Gastroesophageal sphincter (tissue), 3 donors: ENCODE results near the gene RHBDD1.

ENCODE experiments used
- POLR2A ChIP-seq, 2 donors: fragments of 450-650 bp; IDR thresholded peaks; one replicate each; pipeline ENCODE4 v1.6.1; 2017; ENCODE audit warnings: antibody characterized with exemption in 2 of 2, mild to moderate bottlenecking in 2 of 2, moderate library complexity in 1 of 2
- TF ChIP-seq, protein P1 (sequence below), 4 experiments: fragments of 200-600 bp in 2 of 4; fragments of 450-650 bp in 2 of 4; sonication (generic) in 1 of 4; IDR thresholded peaks; one replicate each; pipeline ENCODE4 v1.5.1; 2017 to 2019; ENCODE audit warnings: antibody characterized with exemption in 4 of 4, mild to moderate bottlenecking in 2 of 4, moderate library complexity in 2 of 4

DNA sequence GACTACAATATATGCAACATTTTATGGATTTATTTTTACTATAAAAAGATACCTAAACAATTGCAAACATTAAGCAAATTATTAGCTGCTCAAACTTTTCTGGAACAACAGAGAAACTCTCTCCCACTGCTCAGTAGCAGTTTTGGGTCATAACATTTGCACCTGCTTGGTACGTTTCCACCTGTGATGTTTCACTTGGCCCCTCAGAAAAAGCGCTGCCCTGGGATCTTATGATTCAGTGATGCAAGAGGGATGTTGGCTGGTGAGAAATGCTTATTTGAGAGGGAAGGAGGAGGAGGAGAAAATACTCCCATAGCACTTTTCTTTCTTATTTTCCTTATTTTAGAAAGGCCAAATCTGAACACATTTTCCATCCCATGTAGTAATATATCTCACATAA is 45.4 kb upstream of the RHBDD1 start:
- TF ChIP-seq, protein P1, sequence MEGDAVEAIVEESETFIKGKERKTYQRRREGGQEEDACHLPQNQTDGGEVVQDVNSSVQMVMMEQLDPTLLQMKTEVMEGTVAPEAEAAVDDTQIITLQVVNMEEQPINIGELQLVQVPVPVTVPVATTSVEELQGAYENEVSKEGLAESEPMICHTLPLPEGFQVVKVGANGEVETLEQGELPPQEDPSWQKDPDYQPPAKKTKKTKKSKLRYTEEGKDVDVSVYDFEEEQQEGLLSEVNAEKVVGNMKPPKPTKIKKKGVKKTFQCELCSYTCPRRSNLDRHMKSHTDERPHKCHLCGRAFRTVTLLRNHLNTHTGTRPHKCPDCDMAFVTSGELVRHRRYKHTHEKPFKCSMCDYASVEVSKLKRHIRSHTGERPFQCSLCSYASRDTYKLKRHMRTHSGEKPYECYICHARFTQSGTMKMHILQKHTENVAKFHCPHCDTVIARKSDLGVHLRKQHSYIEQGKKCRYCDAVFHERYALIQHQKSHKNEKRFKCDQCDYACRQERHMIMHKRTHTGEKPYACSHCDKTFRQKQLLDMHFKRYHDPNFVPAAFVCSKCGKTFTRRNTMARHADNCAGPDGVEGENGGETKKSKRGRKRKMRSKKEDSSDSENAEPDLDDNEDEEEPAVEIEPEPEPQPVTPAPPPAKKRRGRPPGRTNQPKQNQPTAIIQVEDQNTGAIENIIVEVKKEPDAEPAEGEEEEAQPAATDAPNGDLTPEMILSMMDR (IDR thresholded peaks at IDR 0.05): no peak
- TF ChIP-seq POLR2A (IDR thresholded peaks at IDR 0.05): no peak
